Esophagus squamous epithelium (tissue), 4 donors: ENCODE results near the gene RPL28.

Experiments
- POLR2A ChIP-seq, 4 donors: fragments of 450-650 bp; IDR thresholded peaks; one replicate each; pipeline ENCODE4 v1.6.1; 2017; ENCODE audit warnings: antibody characterized with exemption in 4 of 4, mild to moderate bottlenecking in 4 of 4, moderate library complexity in 3 of 4
- TF ChIP-seq, protein P1 (sequence below), 6 experiments: fragments of 450-650 bp in 4 of 6; fragments of 200-600 bp in 2 of 6; sonication (generic) in 2 of 6; IDR thresholded peaks; one replicate each; pipeline ENCODE4 v1.5.1; 2016 to 2019; ENCODE audit warnings: antibody characterized with exemption in 6 of 6, mild to moderate bottlenecking in 4 of 6, moderate library complexity in 4 of 6

- TF ChIP-seq, protein P1, sequence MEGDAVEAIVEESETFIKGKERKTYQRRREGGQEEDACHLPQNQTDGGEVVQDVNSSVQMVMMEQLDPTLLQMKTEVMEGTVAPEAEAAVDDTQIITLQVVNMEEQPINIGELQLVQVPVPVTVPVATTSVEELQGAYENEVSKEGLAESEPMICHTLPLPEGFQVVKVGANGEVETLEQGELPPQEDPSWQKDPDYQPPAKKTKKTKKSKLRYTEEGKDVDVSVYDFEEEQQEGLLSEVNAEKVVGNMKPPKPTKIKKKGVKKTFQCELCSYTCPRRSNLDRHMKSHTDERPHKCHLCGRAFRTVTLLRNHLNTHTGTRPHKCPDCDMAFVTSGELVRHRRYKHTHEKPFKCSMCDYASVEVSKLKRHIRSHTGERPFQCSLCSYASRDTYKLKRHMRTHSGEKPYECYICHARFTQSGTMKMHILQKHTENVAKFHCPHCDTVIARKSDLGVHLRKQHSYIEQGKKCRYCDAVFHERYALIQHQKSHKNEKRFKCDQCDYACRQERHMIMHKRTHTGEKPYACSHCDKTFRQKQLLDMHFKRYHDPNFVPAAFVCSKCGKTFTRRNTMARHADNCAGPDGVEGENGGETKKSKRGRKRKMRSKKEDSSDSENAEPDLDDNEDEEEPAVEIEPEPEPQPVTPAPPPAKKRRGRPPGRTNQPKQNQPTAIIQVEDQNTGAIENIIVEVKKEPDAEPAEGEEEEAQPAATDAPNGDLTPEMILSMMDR (IDR thresholded peaks at IDR 0.05): no peak
- no peak for TF ChIP-seq POLR2A (IDR thresholded peaks at IDR 0.05)
Observed at GRCh38 chr19:55441692-55442321, 56.1 kb downstream of the RPL28 start.
